ENCODE data around the gene CRYBA4. TPM values are rescaled to one million over a fixed set of nuclear protein-coding genes. Genes with fewer than 3 reads are reported as not detected.
A peak's percentile ranks its signal among the peaks of the same experiment; 100 is the strongest.

CRYBA4 gene
- total and polyA plus RNA-seq, 2 experiments from 2014 or later, result 1.5 TPM; not detected in 1

GRCh38 chr22:26658671-26659478 is 37.1 kb downstream of the CRYBA4 start:
- TF ChIP-seq ZNF114 (CRISPR knock-in tag; IDR thresholded peaks at IDR 0.05) (no peak), CREB1 (CRISPR knock-in tag; IDR thresholded peaks at IDR 0.05; ENCODE audit: low read depth) (peak; percentile 38; the same call in 1 of the 2 replicates), JUNB (IDR thresholded peaks at IDR 0.05; ENCODE audit: unreplicated experiment) (no peak), NANOG (IDR thresholded peaks at IDR 0.05; ENCODE audit: borderline replicate concordance) (no peak), POLR2AphosphoS5 (IDR thresholded peaks at IDR 0.05; ENCODE audit: low read depth) (peak; percentile 55)
- H3K36me3 Mint-ChIP-seq (ENCODE audit: low read depth), result peaks cover 24% of the 10 kb centered on the region
- H2AFZ ChIP-seq, result no peak overlapping the region
- peak overlapping the region; percentile 90 for H3K4me3 Mint-ChIP-seq
- peak overlapping the region; percentile 99 for H3K4me3 ChIP-seq
- peaks cover 50% of the 10 kb centered on the region for H3K79me2 ChIP-seq (replicated peaks; ENCODE audit: insufficient read depth)
- peak; percentile 99 for DNase-seq (ENCODE audit: low spot score)
- H3K4me2 ChIP-seq, result peak overlapping the region; percentile 99
- H4K20me1 ChIP-seq (replicated peaks; ENCODE audit: insufficient read depth), result peaks cover 7% of the 10 kb centered on the region; the same call in 1 of the 2 replicates
- peak overlapping the region; percentile 91 for H3K27ac Mint-ChIP-seq
- ATAC-seq, result peak; percentile 72
- peaks cover 27% of the 10 kb centered on the region for H3K4me1 Mint-ChIP-seq
- H3F3A ChIP-seq (replicated peaks; ENCODE audit: low read depth), result peaks cover 5% of the 10 kb centered on the region; the same call in 1 of the 2 replicates
- peaks cover 7% of the 10 kb centered on the region for H3K27me3 Mint-ChIP-seq (ENCODE audit: insufficient read depth, low read depth, poor library complexity)
- H3K9me2 ChIP-seq (ENCODE audit: insufficient read depth), result no peaks in the 10 kb centered on the region
- H3K9me3 Mint-ChIP-seq, result no peaks in the 10 kb centered on the region
- H3K36me3 ChIP-seq (ENCODE audit: insufficient read depth), result 0 out of 2 replicates have a peak, but pooled peaks cover 8% of the 10 kb centered on the region
- peaks cover 12% of the 10 kb centered on the region for H3K27me3 ChIP-seq (ENCODE audit: insufficient read depth)
- H3K4me1 ChIP-seq (ENCODE audit: insufficient read depth), result peaks cover 26% of the 10 kb centered on the region
- peak overlapping the region; percentile 72 for H3K27ac ChIP-seq (ENCODE audit: low read depth)

DNA sequence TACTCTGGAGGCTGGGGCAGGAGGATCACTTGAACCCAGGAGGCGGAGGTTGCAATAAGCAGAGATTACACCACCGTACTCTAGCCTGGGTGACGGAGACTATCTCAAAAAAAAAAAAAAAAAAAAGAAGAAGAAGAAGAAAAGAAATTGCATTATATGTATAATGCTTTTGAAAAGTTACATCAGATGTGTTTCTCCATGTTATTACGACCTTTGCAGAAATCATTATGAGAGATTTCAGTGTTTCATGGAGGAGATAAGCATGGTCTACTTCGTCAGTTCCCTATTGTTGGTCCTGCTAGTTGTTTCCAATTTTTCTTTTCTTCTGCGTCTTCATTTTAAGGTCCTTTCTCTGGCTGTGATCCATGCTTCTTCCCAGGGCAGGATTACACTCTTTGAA is 38.6 kb downstream of the CRYBA4 start:
- TF ChIP-seq STAT1 (IDR thresholded peaks at IDR 0.05; ENCODE audit: unreplicated experiment), result no peak
- no peak for TF ChIP-seq EZH2 (IDR thresholded peaks at IDR 0.05; ENCODE audit: low read depth, unreplicated experiment)
- no peak for TF ChIP-seq ZNF114 (CRISPR knock-in tag; IDR thresholded peaks at IDR 0.05)
- TF ChIP-seq NANOG (IDR thresholded peaks at IDR 0.05; ENCODE audit: borderline replicate concordance), result no peak
- no peak for TF ChIP-seq CREB1 (CRISPR knock-in tag; IDR thresholded peaks at IDR 0.05; ENCODE audit: low read depth)
- TF ChIP-seq ZNF462 (CRISPR knock-in tag; IDR thresholded peaks at IDR 0.05), result no peak
- TF ChIP-seq CTCF (conservative IDR thresholded peaks at IDR 0.05; ENCODE audit: low read depth in 2 of 2), result no peak
- no peak for TF ChIP-seq ZNF331 (CRISPR knock-in tag; IDR thresholded peaks at IDR 0.05; ENCODE audit: low read depth)
- no peak for TF ChIP-seq JUNB (IDR thresholded peaks at IDR 0.05; ENCODE audit: unreplicated experiment)
- no peak for TF ChIP-seq POLR2AphosphoS5 (IDR thresholded peaks at IDR 0.05; ENCODE audit: low read depth)
- Histone ChIP-seq H4K20me1 (replicated peaks; ENCODE audit: insufficient read depth) (peaks cover 7% of the 10 kb centered on the region; the same call in 1 of the 2 replicates), H2AFZ (no peak overlapping the region), H3K4me2 (peak overlapping the region; percentile 48; the same call in 1 of the 2 replicates), H3K4me1 (ENCODE audit: insufficient read depth) (peaks cover 26% of the 10 kb centered on the region), H3K27me3 (ENCODE audit: insufficient read depth) (peaks cover 12% of the 10 kb centered on the region), H3K4me3 (no peak overlapping the region), H3K79me2 (replicated peaks; ENCODE audit: insufficient read depth) (peaks cover 50% of the 10 kb centered on the region), H3F3A (replicated peaks; ENCODE audit: low read depth) (peaks cover 8% of the 10 kb centered on the region; the same call in 1 of the 2 replicates), H3K9me2 (ENCODE audit: insufficient read depth) (no peaks in the 10 kb centered on the region), H3K27ac (ENCODE audit: low read depth) (0 out of 2 replicates have a peak overlapping the region, but pooled peaks have one; percentile 47), H3K36me3 (ENCODE audit: insufficient read depth) (0 out of 2 replicates have a peak, but pooled peaks cover 8% of the 10 kb centered on the region)
- H3K9me3 Mint-ChIP-seq, result no peaks in the 10 kb centered on the region
- peaks cover 7% of the 10 kb centered on the region for H3K27me3 Mint-ChIP-seq (ENCODE audit: insufficient read depth, low read depth, poor library complexity)
- DNase-seq (ENCODE audit: low spot score), result no peak
- H3K4me1 Mint-ChIP-seq, result peaks cover 31% of the 10 kb centered on the region
- H3K4me3 Mint-ChIP-seq, result peak overlapping the region; percentile 28; the same call in 2 of the 3 replicates
- ATAC-seq, result no peak
- peaks cover 37% of the 10 kb centered on the region for H3K36me3 Mint-ChIP-seq (ENCODE audit: low read depth)
- H3K27ac Mint-ChIP-seq, result peak overlapping the region; percentile 36; the same call in 1 of the 2 replicates

All from GM23338 (cell line).